ENCODE results near the gene SPANXN3. TPM values are rescaled to one million over a fixed set of nuclear protein-coding genes. Genes with fewer than 3 reads are reported as not detected.

SPANXN3 gene
- total RNA-seq, 1 donor from 2014 or later, result not detected

GRCh38 chrX:143472347-143472938 is 44.8 kb downstream of the SPANXN3 start:
- Mint-ChIP-seq H3K4me3 (ENCODE audit: unreplicated experiment) (no peak overlapping the region), H3K27ac (ENCODE audit: unreplicated experiment) (no peak overlapping the region), H3K9me3 (ENCODE audit: unreplicated experiment) (peaks cover 38% of the 10 kb centered on the region), H3K27me3 (ENCODE audit: unreplicated experiment) (no peaks in the 10 kb centered on the region), H3K36me3 (ENCODE audit: unreplicated experiment) (no peaks in the 10 kb centered on the region), H3K4me1 (ENCODE audit: unreplicated experiment) (no peaks in the 10 kb centered on the region)
- TF ChIP-seq, protein P1, sequence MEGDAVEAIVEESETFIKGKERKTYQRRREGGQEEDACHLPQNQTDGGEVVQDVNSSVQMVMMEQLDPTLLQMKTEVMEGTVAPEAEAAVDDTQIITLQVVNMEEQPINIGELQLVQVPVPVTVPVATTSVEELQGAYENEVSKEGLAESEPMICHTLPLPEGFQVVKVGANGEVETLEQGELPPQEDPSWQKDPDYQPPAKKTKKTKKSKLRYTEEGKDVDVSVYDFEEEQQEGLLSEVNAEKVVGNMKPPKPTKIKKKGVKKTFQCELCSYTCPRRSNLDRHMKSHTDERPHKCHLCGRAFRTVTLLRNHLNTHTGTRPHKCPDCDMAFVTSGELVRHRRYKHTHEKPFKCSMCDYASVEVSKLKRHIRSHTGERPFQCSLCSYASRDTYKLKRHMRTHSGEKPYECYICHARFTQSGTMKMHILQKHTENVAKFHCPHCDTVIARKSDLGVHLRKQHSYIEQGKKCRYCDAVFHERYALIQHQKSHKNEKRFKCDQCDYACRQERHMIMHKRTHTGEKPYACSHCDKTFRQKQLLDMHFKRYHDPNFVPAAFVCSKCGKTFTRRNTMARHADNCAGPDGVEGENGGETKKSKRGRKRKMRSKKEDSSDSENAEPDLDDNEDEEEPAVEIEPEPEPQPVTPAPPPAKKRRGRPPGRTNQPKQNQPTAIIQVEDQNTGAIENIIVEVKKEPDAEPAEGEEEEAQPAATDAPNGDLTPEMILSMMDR (IDR thresholded peaks at IDR 0.05), result no peak
- DNase-seq (ENCODE audit: extremely low spot score, unreplicated experiment), result no peak

GRCh38 chrX:143466130-143466529 is 51.1 kb downstream of the SPANXN3 start:
- DNase-seq (ENCODE audit: extremely low spot score, unreplicated experiment), result no peak
- Mint-ChIP-seq H3K27ac (ENCODE audit: unreplicated experiment) (no peak overlapping the region), H3K4me1 (ENCODE audit: unreplicated experiment) (no peaks in the 10 kb centered on the region), H3K9me3 (ENCODE audit: unreplicated experiment) (peaks cover 37% of the 10 kb centered on the region), H3K4me3 (ENCODE audit: unreplicated experiment) (no peak overlapping the region), H3K27me3 (ENCODE audit: unreplicated experiment) (no peaks in the 10 kb centered on the region), H3K36me3 (ENCODE audit: unreplicated experiment) (no peaks in the 10 kb centered on the region)
- TF ChIP-seq, protein P1 (IDR thresholded peaks at IDR 0.05), result no peak

GRCh38 chrX:143462696-143463095 is 54.6 kb downstream of the SPANXN3 start:
- Mint-ChIP-seq H3K27ac (ENCODE audit: unreplicated experiment) (no peak overlapping the region), H3K36me3 (ENCODE audit: unreplicated experiment) (no peaks in the 10 kb centered on the region), H3K4me3 (ENCODE audit: unreplicated experiment) (no peak overlapping the region), H3K4me1 (ENCODE audit: unreplicated experiment) (no peaks in the 10 kb centered on the region), H3K9me3 (ENCODE audit: unreplicated experiment) (peaks cover 27% of the 10 kb centered on the region), H3K27me3 (ENCODE audit: unreplicated experiment) (no peaks in the 10 kb centered on the region)
- no peak for DNase-seq (ENCODE audit: extremely low spot score, unreplicated experiment)
- TF ChIP-seq, protein P1 (IDR thresholded peaks at IDR 0.05), result no peak

DNA sequence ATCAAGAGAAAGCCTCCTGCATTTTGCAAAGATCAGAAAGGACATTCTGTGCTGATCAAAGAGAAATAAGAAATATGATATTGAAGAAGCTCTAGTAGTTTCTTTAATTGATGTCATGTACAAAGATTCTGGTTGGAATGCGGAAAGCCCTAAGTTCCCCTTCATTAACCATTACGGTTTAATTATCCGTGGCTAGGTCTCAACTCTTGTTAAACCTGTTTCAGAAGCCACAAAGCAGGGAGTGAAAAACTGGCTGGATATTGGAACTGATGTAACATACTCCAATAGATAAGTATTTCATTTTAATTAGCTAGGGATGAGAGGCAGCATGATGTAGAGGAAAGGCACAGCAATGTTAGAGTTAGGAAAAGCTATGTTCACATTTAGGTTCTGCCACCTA is 55.7 kb downstream of the SPANXN3 start:
- no peak for DNase-seq (ENCODE audit: extremely low spot score, unreplicated experiment)
- Mint-ChIP-seq H3K27ac (ENCODE audit: unreplicated experiment) (no peak overlapping the region), H3K4me3 (ENCODE audit: unreplicated experiment) (no peak overlapping the region), H3K4me1 (ENCODE audit: unreplicated experiment) (no peaks in the 10 kb centered on the region), H3K9me3 (ENCODE audit: unreplicated experiment) (peaks cover 35% of the 10 kb centered on the region), H3K36me3 (ENCODE audit: unreplicated experiment) (no peaks in the 10 kb centered on the region), H3K27me3 (ENCODE audit: unreplicated experiment) (no peaks in the 10 kb centered on the region)
- TF ChIP-seq, protein P1 (IDR thresholded peaks at IDR 0.05), result no peak

Other genes starting within 250 kb of the SPANXN3 start
- 0.10 and 0.11 TPM in 2 replicates for gene SLITRK4, start 118.6 kb upstream of the SPANXN3 start, total RNA-seq
- gene SPANXN2, start 203.3 kb upstream of the SPANXN3 start, total RNA-seq, result not detected in 2 replicates

All from osteocyte (in vitro differentiated cells).